ENCODE results near the gene KIF5C.

Gene KIF5C

DNA sequence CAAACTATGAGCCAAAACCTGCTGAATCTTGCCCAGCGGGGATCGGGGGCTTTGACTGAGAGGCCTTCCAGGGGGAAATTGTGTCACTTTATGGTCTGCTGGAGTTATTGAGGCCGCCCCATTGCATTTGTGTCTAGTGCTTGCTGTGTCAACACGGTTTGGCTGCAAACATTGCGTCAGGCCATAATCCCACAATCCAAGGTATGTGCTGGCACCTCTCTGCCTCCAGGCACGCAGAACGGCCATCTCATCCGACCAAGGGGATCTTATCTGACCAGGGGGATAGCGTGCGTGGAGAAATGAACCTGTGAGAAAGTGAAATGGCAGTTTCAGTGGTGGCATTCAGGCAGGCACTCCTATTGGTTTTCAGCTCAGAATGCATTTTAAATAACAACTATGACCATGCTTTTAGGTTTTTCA lies 145.4 kb downstream of the KIF5C start:
- no peak for DNase-seq

GRCh38 chr2:149021271-149021719 lies 146.3 kb downstream of the KIF5C start:
- DNase-seq = peak in 1 of 2 donors; percentile 14

GRCh38 chr2:149021761-149022160 lies 146.7 kb downstream of the KIF5C start:
- no peak for DNase-seq

GRCh38 chr2:149023091-149023490 lies 148.1 kb downstream of the KIF5C start:
- DNase-seq = no peak

DNA sequence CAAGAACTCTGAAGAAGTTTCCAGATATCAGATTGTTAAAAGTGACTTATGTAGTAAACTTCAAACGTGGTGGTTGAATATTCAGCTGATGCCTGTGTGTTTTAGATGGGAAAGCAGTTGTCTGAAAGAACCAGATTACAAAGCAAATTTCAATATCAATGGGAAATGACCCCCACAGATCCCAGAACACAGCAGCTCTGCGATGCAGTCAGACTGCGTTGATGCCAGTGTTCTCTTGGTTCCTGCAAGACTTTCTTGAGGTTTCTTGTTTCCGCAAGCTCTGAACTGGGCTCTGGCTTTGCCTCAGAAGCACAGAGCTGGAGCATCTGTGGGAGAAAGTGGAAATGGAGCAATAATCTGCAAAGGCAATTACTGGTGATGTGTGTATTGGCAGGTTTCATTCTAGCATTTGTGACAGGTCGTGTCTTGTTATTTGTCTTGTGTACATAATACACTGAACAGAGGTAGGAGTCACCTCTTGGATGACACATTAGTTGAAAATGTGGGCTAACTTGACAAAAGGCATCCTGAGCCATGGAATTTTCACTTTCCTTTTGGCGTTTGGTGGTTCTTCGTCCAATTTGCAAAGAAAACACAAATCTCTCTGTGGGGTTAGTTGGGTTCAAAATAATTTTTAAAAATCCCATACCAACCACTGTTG lies 152.7 kb downstream of the KIF5C start:
- DNase-seq = no peak

DNA sequence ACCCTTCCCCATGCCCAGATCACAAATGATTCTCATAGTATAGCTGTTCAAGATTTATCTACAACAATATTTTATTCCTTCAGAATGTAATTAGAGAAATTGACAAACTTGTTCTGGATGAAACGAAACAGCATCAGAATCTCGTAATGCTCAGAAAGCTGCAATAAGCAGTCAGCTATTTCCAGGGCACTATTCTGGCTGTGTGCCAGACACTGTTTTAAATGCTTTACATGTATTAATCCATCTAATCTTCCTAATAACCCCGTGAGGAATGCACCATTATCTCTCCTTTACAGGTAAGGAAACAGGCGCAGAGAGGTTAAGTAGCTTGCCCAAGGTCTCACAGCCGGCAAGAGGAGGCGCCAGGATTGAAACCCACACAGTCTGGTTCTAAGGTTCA lies 153.3 kb downstream of the KIF5C start:
- no peak for DNase-seq

- no peak for DNase-seq
Observed at GRCh38 chr2:149028891-149029290, 153.9 kb downstream of the KIF5C start.

DNA sequence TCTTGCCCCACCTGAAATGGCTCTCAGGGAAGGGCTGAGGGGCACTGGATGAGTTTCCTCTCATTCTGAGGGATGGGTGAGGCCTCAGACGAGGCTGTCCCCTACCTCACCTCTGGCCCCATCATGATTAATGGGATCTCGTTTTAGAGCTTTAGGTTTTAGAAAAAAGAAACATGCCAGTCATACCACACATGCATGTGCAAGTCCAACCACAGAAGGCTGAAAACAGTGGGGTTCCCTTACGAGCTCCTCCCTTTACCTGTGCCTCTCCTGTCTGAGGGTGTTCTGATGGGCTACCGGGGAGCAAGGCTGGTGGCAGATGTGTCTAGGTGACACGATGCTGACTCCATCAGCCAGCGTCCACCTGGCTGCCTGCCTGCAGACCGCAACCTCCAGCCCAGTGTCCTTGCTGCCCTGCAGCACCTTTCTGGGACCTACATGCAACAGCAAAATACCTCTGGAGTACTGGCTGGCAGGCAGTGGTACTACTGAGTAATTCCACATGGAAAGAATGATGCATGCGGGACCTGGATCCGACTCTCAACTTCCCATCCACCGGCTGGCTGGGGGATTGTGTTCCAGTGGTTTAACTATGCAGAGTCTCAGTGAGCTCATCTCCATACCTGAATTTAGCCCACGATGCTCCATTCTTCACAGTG lies 154.4 kb downstream of the KIF5C start:
- no peak for DNase-seq

DNA sequence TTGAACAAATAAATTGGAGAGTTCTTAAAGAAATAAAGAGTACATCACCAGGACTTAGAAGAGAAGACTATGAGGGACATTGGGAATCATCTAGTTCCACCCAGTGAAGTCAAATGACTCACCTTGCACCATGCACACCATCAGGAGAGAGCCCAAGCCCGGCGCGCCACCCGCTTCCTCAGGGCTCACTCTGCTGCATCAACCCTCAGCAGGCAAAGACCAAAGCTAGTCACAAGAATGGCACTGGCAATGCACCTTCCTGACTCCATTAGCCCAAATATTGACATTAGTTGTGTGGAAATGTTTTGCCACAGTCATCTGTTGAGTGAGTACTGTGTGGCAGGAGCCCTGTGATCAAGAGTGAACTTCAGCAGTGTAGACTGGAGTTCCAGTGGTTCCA lies 156.4 kb downstream of the KIF5C start:
- DNase-seq = no peak

DNA sequence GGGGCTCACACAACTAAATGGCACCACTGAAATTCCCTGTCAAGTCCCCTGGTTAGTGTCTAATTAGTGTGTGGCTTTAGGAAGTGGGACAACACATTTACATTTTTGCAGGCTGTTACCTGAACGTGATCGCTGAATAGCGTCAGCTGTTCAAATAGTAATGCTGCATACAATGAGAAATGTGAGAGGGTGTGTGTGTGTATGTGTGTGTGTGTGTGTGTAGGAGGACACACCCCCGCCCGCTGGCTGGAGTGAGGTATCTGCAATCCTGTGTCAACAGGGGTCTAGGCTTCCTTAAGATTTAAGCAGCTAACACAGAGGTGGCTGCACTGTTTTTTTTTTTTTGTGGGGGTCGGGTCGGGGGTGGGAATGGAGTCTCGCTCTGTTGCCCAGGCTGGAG lies 158.7 kb downstream of the KIF5C start:
- no peak for DNase-seq

DNA sequence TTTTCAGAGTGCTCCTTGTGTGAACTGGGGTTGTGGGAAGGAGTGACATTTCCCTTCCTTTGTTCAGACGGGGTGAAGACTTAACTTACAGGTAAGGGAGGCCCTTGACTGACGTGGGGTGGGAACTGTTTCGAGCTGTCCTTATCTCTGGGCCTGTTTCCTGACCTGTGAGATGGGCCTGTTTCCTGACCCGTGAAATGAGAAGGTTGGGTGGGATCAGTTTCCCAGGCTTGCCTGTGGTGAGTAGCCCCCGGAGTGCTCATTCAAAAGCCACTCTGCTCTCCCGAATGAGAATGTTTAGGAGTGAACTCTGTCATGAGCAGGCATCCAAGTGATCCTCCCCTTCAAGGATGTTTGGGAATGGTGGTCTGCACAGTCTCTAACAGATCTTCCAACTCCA lies 159.4 kb downstream of the KIF5C start:
- no peak for DNase-seq

DNA sequence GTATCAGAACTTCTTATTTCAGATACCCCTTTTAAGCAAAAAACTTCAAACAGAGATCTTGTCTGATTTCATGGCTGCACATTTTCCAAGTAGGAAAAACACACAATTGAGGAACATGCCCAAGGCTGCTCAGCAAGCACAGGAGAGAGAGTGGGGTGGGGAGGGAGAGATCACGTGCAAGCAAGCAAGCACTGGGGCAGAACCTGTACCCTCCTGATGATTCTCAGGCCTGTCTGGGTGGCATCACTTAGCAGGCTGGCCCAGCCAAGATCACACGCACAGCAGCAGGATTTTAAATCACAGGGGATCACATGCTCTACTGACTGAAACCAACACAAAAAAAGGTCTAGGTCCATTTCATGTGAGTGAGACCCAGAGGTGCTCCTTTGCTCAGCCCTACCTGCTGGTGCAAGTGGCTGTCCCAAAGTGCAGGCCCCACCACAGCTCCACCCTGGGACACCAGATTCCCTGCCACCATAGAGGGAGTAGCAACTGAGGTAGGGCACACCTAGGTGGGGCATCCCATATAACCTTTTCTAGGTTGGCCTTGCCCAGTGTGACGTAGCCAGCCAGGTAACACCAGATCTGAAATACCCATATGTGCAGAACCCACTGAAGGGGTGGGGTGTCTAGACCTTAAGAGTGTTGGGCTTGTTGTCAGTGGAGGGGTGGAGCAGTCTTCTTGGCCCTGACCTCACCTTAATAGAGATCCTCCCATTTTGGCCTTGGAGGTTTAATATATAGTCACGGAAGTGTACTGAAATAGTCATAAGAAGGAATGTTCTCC lies 161.7 kb downstream of the KIF5C start:
- no peak for DNase-seq

DNA sequence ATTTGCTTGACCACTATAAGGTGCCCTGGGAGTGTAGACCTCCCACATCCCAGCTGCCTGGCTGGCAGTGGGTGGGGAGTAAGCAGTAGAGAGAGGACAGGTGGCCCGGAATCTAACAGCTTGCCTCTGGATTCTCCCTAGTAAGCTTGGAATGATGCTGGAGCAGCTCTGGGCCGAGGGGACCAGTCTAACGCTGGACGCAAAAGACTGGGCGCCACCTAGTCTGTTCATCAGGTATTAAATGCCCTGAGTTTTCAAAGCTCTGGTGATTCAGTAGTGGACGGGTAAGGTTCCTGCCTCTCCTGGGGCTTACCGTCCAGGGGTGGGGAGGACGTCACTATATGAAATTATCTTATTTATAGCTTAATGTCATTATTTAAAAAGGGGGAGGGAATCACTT lies 162.8 kb downstream of the KIF5C start:
- DNase-seq = no peak

- no peak for DNase-seq
Observed at GRCh38 chr2:149038442-149039212, 163.6 kb downstream of the KIF5C start, which contains the start of gene LYPD6B. LYPD6B (plus strand) TSS chr2:149038699; CDS start chr2:149130949, 92,250 bp downstream.

GRCh38 chr2:149039213-149039724 lies 164.2 kb downstream of the KIF5C start:
- DNase-seq = no peak

DNA sequence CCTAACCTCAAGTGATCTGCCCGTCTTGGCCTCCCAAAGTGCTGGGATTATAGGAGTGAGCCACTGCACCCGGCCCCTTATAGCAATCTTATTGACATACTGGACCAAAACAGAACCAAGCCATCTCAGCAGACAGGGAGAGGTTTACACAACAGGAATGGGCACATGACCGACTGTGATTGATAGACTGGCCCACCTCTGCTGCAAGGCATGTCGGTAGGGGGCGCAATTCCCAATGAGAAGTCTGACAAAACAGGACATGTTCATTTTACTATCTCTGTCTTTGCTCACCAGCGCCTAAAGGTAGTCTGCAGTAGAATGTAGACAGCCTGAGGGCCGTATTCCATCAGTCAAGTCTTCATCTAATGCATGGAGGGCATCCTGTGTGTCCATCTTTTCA lies 165.4 kb downstream of the KIF5C start:
- DNase-seq = peak; percentile 27 to 70

GRCh38 chr2:149041482-149041881 lies 166.5 kb downstream of the KIF5C start:
- no peak for DNase-seq

DNA sequence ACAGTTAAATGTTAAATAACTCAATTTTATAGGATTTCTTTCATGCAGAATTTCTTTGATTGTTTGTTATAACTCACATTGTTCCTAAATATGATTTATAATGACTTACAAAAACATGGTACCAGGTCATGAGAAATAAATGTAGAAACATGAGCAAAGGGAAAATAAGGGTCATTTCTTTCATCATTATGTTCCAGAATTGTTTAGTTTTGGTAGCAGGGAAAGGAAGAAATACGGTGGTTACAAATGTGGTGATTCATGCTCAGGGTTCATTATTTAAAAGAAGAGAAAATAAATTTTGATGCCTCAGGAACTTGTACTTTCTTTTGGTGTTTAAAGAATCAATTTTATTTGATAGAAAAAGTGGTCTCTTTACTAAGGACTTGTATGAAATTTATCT lies 167.9 kb downstream of the KIF5C start:
- DNase-seq = no peak

- no peak for DNase-seq
Observed at GRCh38 chr2:149044500-149044899, 169.5 kb downstream of the KIF5C start.

GRCh38 chr2:149047118-149047517 lies 172.1 kb downstream of the KIF5C start:
- no peak for DNase-seq

DNA sequence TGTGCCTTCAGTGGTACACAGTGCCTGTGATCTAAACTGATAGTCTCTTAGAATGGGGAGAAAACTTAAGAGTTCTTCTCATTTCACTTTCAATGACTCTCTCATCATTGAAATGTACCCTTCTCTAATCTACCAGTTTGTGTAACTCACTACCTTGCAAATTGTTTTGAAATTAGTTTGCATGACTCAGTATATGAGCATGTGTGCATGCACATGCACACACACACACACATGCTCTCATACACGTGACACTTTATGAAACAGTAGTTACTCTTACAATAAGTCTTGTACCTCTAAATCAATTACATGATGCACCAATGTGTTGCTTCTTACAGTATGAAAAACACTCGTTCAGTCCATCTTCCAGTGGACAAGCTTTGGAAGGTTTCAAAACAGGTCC lies 174.1 kb downstream of the KIF5C start:
- DNase-seq = no peak

GRCh38 chr2:149050188-149050587 lies 175.2 kb downstream of the KIF5C start:
- DNase-seq = no peak

DNA sequence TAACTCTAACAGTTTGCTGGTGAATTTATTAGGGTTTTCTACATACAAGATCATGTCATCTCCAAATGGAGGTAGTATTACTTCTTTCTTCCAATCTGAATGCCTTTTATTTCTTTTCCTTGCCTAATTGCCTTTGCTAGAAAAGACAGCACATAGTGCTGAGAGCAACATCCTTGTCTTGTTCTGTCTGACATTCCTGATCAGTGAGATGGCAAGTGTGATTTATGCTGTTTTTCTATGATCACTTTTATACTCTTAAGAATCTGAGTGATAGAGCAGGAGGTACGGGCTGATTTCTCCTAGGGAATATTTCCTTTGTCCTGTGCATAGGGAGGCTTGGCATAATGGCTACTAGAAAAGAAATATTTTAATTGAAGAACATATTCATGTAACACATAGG lies 180.7 kb downstream of the KIF5C start:
- no peak for DNase-seq

Data from inflammatory macrophage treated with lipopolysaccharide for 1 hour (primary cell).